Astrocyte of the hippocampus (primary cell): ENCODE results near the gene UNC13B.
"Not testable (repeated sequence)": the region's sequence is repeated elsewhere in the genome, so short reads cannot be mapped to it uniquely, and the experiment has no call there.

Experiments
- DNase-seq: peaks from one replicate; pipeline ENCODE4 v3.0.0; 2011; ENCODE audit warnings: low read depth, low spot score

The UNC13B gene

GRCh38 chr9:35226651-35227050 is 64.8 kb downstream of the UNC13B start:
- DNase-seq = no peak

GRCh38 chr9:35227284-35227683 is 65.5 kb downstream of the UNC13B start:
- no peak for DNase-seq

- no peak for DNase-seq
These were observed 67.4 kb downstream of the UNC13B start for GRCh38 chr9:35229066-35229778.

GRCh38 chr9:35229779-35230143 is 68.0 kb downstream of the UNC13B start:
- no peak for DNase-seq

GRCh38 chr9:35232867-35233544 is 71.2 kb downstream of the UNC13B start:
- DNase-seq = no peak

DNA sequence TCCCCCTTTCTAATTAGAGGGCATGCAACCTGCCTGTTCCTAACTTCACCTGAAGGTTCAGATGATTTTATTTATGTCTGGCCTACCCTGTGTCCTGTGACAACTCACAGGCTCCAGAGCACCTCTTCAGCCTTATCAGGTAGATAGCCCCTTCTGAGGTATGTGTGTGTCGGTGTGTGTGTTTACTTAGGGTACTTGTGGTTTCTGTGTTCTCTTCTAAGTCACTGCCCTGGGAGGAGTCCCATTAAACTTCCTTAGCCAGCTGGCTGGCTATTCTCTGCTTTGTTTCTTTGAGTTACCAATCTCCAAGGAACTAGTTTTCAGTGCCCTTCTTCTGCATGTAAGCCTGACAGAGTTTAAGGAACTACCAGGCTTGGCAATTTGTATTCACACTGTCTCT is 74.9 kb downstream of the UNC13B start:
- DNase-seq = peak; percentile 32

- DNase-seq = no peak
These were observed 75.5 kb downstream of the UNC13B start for GRCh38 chr9:35237311-35237710.

DNA sequence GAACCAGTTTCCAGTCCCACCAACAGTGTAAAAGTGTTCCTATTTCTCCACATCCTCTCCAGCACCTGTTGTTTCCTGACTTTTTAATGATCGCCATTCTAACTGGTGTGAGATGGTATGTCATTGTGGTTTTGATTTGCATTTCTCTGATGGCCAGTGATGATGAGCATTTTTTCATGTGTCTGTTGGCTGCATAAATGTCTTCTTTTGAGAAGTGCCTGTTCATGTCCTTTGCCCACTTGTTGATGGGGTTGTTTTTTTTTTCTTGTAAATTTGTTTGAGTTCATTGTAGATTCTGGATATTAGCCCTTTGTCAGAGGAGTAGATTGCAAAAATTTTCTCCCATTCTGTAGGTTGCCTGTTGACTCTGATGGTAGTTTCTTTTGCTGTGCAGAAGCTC is 84.1 kb downstream of the UNC13B start:
- not testable (repeated sequence) for DNase-seq

DNA sequence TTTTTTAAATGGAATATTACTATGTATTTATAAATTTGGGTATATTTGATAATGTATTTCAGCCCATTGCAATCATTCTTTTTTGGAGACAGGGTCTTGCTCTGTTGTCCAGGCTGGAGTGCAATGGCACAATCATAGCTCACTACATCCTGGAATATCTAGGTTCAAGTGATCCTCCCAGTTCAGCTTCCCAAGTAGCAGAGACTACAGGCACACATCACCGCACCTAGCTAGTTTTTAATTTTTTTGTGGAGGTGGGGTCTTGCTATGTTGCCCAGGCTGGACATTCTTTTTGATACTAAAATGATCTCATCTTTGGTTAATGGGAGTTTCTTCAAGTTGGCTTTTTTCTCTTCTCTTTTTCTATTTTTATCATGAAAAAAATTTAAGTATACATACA is 91.3 kb downstream of the UNC13B start:
- no peak for DNase-seq

GRCh38 chr9:35254237-35254636 is 92.4 kb downstream of the UNC13B start:
- no peak for DNase-seq

DNA sequence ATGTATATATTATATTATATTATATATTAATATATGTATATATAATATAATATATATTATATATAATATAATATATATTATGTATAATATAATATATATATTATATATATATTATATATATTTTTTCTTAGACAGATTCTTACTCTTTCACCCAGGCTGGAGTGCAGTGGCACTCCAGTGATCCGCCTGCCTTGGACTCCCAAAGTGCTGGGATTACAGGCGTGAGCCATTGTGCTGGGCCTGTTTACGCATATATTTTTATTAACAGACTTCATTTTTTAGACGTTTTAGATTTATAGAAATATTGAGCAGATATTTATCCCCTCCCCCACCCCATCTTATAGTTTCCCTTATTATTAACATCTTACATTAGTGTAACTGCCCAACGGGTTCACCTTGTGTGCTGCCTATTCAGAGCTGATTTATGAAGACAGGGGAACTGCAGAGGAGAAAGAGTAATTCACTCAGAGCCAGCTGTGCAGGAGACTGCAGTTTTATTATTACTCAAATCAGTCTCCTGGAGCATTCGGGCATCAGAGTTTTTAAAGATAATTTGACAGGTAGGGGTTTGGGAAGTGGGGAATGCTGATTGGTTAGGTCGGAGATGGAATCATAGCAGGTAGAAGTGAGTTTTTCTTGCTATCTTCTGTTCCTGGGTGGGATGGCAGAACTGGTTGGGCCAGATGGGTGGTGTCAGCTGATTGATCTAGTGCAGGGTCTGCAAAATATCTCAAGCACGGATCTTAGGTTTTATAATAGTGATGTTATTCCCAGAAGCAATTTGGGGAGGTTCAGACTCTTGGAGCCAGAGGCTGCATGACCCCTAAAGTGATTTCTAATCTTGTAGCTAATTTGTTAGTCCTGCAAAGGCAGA is 93.4 kb downstream of the UNC13B start:
- no peak for DNase-seq

GRCh38 chr9:35257986-35258659 is 96.3 kb downstream of the UNC13B start:
- no peak for DNase-seq

DNA sequence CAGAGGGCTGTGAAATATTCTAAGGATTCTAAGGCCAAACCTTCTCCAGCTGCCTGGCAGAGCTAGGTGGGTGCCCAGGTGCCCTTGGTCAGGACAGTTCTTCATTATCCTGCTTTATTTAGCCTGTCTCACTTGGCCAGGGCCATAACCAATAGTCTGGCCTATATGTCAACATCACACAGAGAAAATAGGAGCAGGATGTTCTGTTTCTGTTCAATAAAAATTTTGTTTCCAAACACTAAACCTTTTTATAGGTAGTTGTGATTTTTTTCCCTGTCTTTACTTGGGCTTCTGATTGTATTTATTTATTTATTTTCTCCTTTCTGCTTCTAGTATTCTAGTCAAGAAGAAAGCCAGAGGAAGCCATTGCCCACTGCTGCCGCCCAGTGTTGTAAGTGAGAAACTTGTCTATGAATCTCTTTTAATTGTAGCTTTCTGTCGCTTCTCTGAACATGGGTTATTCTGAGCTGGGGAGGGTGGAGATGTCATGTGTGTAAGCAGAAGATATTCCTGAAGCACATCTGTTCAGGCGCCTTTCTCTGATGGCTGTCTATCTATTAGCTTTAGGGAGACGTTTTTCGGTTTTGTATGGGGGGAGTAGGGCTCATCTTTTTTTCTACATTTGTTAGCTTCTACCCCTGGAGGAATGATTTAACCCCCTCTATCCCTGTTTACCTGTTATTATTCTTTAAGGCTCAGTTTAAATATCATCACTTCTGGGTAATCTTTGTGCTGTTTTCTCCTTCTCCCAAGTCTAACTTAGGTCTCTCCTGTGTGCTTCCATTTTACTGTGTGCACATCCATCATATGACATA is 97.1 kb downstream of the UNC13B start:
- peak; percentile 80 for DNase-seq

DNA sequence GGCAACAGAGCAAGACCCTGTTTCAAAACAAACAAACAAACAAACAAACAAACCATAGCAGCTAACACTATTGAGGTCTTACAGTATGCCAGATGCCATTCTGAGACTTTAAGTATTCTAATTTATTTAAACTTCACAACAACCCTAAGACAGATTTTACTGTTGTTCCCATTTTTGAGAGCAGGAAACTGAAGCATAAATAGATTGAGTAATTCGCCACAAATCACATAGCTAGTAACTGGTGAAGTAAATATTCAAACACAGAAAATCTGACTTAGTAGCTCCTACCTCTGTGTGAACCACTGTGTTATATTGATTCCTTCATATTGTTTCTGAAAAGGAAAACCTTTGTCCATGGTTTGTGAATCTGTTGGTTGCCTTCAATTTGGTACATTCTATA is 98.4 kb downstream of the UNC13B start:
- DNase-seq = no peak

DNA sequence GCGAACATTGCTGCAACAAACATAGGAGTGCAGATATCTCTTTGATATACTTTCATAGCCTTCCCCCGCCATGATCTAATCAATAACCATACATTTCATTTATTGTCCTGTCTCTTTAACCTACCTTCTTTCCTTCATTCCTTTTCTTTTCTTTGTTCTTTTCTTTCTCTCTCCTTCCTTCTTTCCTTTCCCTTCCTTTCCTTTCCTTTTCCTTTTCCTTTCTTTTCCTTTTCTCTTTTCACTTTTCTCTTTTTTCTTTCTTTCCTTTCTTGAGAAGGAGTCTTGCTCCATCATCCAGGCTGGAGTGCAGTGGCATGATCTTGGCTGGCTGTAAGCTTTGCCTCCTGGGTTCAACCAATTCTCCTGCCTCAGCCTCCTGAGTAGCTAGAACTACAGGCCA is 100.3 kb downstream of the UNC13B start:
- DNase-seq = no peak

GRCh38 chr9:35267710-35268109 is 105.9 kb downstream of the UNC13B start:
- no peak for DNase-seq

GRCh38 chr9:35269919-35270318 is 108.1 kb downstream of the UNC13B start:
- DNase-seq = no peak

- no peak for DNase-seq
These were observed 109.8 kb downstream of the UNC13B start for GRCh38 chr9:35271637-35272036.

DNA sequence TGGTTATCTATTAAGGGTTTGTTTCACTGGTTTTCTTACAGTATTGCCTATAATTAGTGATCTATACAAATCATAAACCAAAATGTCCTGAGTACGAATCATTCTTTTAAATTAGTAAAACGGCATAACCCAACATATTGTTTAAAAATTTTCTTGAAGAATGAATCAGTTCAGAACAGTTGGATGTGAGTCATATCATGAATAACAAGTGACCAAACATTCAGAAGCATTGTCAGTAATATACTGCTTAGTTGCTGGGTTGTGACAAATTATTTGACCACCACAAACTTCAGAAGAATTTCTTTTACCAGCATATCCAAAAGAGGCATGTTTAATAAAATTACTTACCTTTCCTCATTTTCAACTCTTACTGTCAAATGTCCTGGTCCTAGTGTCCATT is 111.2 kb downstream of the UNC13B start:
- peak; percentile 55 for DNase-seq

DNA sequence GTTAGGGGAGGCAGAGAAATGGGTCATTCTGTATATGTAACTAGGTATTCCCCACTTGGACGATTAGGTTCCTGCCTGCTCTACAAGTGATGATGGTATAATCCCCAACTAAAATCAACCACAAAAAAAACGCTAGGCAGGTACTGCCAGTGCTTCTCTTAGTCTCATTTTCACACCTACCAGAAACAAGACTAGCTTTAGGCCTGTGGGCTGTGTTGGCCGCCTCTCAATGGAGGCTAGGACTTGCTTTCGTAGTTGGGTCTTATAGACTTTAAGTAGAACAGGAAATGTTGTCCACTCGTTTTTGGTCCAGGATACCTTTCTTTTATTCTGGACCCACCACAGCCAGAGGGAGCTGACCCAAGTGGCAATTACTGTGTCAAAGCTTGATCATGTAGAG is 111.8 kb downstream of the UNC13B start:
- no peak for DNase-seq

GRCh38 chr9:35274993-35275392 is 113.2 kb downstream of the UNC13B start:
- DNase-seq = no peak
